ENCODE data around the gene LCE2A. TPM values are rescaled to one million over a fixed set of nuclear protein-coding genes. Genes with fewer than 3 reads are reported as not detected.

LCE2A gene, protein sequence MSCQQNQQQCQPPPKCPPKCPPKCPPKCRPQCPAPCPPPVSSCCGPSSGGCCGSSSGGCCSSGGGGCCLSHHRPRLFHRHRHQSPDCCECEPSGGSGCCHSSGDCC
- not detected in 2 replicates for polyA plus RNA-seq (2012; rRNA removed)
- polyA plus RNA-seq (2012; cell fraction: cytosol; rRNA removed), result not detected in 2 replicates
- not detected in 2 replicates for polyA plus RNA-seq (2012; cell fraction: nucleus; rRNA removed)

DNA sequence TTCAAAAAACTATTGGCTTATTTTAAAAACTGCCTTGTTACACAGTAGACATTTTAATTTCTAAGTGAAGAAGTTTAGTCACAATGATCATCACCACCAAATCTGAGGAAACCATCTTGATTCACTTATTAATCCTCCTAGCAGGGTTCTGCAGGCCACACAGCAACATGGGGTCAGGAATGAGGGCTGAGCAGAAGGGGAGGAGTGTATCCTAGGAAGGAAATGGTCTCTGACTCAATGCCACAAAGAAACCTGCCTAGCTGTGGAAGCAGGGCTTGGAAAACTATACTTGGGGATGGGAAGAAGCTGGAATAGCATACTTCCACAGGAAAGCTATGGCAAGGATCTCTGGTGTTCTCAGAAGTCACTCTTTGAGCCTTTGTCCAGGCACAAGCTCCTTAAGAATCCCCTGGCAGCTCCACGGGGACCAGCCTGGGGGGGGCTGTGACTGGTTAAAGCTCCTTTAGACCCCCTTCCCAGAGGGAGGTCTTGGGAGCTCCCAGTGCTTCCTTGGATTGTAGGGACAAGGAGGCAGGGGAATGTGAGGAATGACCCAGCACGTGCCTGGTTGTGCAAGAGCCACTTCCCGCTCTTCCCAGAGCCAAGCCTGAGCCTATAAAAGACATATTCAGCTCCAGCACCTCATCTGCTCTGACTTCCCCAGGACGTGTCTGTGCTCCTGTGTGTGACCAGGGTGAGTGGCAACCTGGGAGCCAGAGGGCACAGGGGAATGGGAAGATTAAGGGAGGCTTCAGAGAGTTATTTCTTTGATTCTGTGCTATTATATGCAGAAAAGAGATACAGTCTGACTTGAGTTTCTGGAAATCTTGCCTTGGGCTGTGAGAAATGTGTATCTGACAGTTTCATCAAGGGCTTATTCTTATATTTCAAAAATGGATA lies at the start of gene LCE2A:
TSS of gene LCE2A (plus strand) at position 645 of the 900 bp plus-strand sequence. CDS start 557 bp downstream, outside the sequence.
- Histone ChIP-seq H2AFZ (ENCODE audit: low read depth) (no peak within 1 kb of the TSS), H3K27ac (ENCODE audit: low read depth in 2 of 2, low read length in 1 of 2) (no peak within 1 kb of the TSS), H3K36me3 (replicated peaks in 1 of 2; ENCODE audit: control insufficient read depth in 1 of 2, insufficient read depth in 2 of 2, low read length in 1 of 2) (no peaks in the 10 kb centered on the region), H3K4me2 (no peak within 1 kb of the TSS), H3K79me2 (ENCODE audit: insufficient read depth) (no peaks in the 10 kb centered on the region), H3K4me3 (ENCODE audit: low read depth in 2 of 2, low read length in 1 of 2) (no peak within 1 kb of the TSS), H3K27me3 (ENCODE audit: insufficient read depth) (no peaks in the 10 kb centered on the region), H3K9me3 (no peaks in the 10 kb centered on the region), H3K9me2 (no peaks in the 10 kb centered on the region), H3F3A (replicated peaks; ENCODE audit: insufficient read depth) (no peaks in the 10 kb centered on the region), H4K20me1 (ENCODE audit: insufficient read depth) (no peaks in the 10 kb centered on the region), H3K9ac (no peak within 1 kb of the TSS), H3K4me1 (ENCODE audit: control insufficient read depth in 1 of 2, insufficient read depth in 2 of 2, low read depth in 1 of 2, low read length in 1 of 2) (no peaks in the 10 kb centered on the region)
- 0% methylated on average over 4 of the region's 4 CpGs for WGBS (ENCODE audit: low lambda C conversion rate)
- TF ChIP-seq, protein P1, sequence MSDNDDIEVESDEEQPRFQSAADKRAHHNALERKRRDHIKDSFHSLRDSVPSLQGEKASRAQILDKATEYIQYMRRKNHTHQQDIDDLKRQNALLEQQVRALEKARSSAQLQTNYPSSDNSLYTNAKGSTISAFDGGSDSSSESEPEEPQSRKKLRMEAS (IDR thresholded peaks at IDR 0.05; ENCODE audit: low read depth), result no peak
- TF ChIP-seq MXI1 (IDR thresholded peaks at IDR 0.05; ENCODE audit: low read depth, low read length), result no peak
- TF ChIP-seq FOSL2 (IDR thresholded peaks at IDR 0.05; ENCODE audit: borderline replicate concordance, low read depth), result no peak
- TF ChIP-seq GATA2 (CRISPR knock-in tag; IDR thresholded peaks at IDR 0.05), result no peak
- TF ChIP-seq, protein P2, sequence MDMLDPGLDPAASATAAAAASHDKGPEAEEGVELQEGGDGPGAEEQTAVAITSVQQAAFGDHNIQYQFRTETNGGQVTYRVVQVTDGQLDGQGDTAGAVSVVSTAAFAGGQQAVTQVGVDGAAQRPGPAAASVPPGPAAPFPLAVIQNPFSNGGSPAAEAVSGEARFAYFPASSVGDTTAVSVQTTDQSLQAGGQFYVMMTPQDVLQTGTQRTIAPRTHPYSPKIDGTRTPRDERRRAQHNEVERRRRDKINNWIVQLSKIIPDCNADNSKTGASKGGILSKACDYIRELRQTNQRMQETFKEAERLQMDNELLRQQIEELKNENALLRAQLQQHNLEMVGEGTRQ (IDR thresholded peaks at IDR 0.05; ENCODE audit: borderline replicate concordance, low read depth, low read length), result no peak
- no peak for TF ChIP-seq TEAD4 (IDR thresholded peaks at IDR 0.05; ENCODE audit: borderline replicate concordance, insufficient read depth)
- no peak for TF ChIP-seq RFX5 (IDR thresholded peaks at IDR 0.05; ENCODE audit: low read length)
- TF ChIP-seq, protein P3, sequence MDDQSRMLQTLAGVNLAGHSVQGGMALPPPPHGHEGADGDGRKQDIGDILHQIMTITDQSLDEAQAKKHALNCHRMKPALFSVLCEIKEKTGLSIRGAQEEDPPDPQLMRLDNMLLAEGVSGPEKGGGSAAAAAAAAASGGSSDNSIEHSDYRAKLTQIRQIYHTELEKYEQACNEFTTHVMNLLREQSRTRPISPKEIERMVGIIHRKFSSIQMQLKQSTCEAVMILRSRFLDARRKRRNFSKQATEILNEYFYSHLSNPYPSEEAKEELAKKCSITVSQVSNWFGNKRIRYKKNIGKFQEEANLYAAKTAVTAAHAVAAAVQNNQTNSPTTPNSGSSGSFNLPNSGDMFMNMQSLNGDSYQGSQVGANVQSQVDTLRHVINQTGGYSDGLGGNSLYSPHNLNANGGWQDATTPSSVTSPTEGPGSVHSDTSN (IDR thresholded peaks at IDR 0.05), result no peak
- TF ChIP-seq, protein P4, sequence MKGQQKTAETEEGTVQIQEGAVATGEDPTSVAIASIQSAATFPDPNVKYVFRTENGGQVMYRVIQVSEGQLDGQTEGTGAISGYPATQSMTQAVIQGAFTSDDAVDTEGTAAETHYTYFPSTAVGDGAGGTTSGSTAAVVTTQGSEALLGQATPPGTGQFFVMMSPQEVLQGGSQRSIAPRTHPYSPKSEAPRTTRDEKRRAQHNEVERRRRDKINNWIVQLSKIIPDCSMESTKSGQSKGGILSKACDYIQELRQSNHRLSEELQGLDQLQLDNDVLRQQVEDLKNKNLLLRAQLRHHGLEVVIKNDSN (IDR thresholded peaks at IDR 0.05; ENCODE audit: borderline replicate concordance, low read depth), result no peak
- no peak for TF ChIP-seq ELF1 (IDR thresholded peaks at IDR 0.05)
- TF ChIP-seq RCOR1 (IDR thresholded peaks at IDR 0.05; ENCODE audit: low read length), result no peak
- no peak for TF ChIP-seq MEF2A (IDR thresholded peaks at IDR 0.05; ENCODE audit: borderline replicate concordance, low read depth)
- TF ChIP-seq, protein P5, sequence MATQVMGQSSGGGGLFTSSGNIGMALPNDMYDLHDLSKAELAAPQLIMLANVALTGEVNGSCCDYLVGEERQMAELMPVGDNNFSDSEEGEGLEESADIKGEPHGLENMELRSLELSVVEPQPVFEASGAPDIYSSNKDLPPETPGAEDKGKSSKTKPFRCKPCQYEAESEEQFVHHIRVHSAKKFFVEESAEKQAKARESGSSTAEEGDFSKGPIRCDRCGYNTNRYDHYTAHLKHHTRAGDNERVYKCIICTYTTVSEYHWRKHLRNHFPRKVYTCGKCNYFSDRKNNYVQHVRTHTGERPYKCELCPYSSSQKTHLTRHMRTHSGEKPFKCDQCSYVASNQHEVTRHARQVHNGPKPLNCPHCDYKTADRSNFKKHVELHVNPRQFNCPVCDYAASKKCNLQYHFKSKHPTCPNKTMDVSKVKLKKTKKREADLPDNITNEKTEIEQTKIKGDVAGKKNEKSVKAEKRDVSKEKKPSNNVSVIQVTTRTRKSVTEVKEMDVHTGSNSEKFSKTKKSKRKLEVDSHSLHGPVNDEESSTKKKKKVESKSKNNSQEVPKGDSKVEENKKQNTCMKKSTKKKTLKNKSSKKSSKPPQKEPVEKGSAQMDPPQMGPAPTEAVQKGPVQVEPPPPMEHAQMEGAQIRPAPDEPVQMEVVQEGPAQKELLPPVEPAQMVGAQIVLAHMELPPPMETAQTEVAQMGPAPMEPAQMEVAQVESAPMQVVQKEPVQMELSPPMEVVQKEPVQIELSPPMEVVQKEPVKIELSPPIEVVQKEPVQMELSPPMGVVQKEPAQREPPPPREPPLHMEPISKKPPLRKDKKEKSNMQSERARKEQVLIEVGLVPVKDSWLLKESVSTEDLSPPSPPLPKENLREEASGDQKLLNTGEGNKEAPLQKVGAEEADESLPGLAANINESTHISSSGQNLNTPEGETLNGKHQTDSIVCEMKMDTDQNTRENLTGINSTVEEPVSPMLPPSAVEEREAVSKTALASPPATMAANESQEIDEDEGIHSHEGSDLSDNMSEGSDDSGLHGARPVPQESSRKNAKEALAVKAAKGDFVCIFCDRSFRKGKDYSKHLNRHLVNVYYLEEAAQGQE (IDR thresholded peaks at IDR 0.05; ENCODE audit: low read depth, low read length), result no peak
- no peak for TF ChIP-seq EZH2phosphoT487 (IDR thresholded peaks at IDR 0.05; ENCODE audit: borderline replicate concordance, low read depth)
- no peak for TF ChIP-seq TAF1 (IDR thresholded peaks at IDR 0.05; ENCODE audit: borderline replicate concordance, low read depth, low read length)
- no peak for DNase-seq
- CTCF ChIA-PET, result interaction anchor here (1.4 kb wide), 1 partner anchor 12 kb away, joined by 5 read pairs; no protein-coding TSS in a partner anchor
- POLR2A ChIA-PET, result no interaction called here

Measured in SK-N-SH (cell line).